ENCODE results near the gene FRYL.

FRYL gene

DNA sequence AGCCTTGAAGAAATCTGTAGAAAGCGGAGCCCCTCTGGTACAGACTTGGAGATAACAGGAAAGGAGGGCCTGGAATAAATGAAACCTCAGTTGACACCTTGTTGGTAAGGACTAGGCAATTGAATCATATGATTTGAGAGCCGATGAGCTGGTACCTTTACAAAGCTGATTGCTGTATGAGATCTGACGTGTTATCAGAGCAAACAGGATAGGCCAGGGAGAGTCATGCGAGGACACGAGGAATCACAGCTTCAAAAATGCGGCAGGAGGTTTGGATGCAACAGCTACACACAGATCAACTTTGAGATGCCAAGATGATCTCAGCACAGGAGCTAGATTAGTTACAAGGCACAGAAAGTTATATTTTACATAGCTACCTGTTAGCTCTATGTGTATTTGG lies 304.3 kb downstream of the FRYL start:
- TF ChIP-seq NFIC (IDR thresholded peaks at IDR 0.05) (no peak), CREB1 (IDR thresholded peaks at IDR 0.05; ENCODE audit: low read depth) (no peak), TCF12 (IDR thresholded peaks at IDR 0.05; ENCODE audit: low read depth) (no peak), ZBTB7A (IDR thresholded peaks at IDR 0.05; ENCODE audit: low read depth) (no peak)

DNA sequence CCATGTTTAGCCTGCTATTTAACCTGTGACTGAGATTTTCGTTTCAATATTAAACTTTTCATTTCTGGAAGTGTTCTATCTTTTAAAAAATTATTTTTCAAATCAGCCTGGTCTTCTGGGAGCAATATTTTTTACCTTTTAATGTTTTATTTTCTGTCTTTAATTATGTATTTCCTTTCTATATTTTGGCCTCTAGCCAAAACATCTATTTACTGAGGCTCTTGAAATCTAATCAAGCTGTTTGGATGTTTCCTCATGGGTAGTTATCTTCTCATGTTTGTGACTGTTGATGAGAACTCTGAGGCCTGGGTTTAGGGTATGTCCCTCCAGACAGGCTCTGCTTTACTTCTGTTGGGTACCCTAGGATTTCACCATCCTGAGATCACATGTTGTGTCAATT lies 307.3 kb downstream of the FRYL start:
- TF ChIP-seq ZBTB7A (IDR thresholded peaks at IDR 0.05; ENCODE audit: low read depth): no peak
- no peak for TF ChIP-seq RAD21 (IDR thresholded peaks at IDR 0.05; ENCODE audit: low read depth)
- TF ChIP-seq TCF12 (IDR thresholded peaks at IDR 0.05; ENCODE audit: low read depth): no peak
- no peak for TF ChIP-seq FOXM1 (IDR thresholded peaks at IDR 0.05; ENCODE audit: borderline replicate concordance, low read depth)
- TF ChIP-seq CEBPB (IDR thresholded peaks at IDR 0.05): no peak
- TF ChIP-seq, protein P1, sequence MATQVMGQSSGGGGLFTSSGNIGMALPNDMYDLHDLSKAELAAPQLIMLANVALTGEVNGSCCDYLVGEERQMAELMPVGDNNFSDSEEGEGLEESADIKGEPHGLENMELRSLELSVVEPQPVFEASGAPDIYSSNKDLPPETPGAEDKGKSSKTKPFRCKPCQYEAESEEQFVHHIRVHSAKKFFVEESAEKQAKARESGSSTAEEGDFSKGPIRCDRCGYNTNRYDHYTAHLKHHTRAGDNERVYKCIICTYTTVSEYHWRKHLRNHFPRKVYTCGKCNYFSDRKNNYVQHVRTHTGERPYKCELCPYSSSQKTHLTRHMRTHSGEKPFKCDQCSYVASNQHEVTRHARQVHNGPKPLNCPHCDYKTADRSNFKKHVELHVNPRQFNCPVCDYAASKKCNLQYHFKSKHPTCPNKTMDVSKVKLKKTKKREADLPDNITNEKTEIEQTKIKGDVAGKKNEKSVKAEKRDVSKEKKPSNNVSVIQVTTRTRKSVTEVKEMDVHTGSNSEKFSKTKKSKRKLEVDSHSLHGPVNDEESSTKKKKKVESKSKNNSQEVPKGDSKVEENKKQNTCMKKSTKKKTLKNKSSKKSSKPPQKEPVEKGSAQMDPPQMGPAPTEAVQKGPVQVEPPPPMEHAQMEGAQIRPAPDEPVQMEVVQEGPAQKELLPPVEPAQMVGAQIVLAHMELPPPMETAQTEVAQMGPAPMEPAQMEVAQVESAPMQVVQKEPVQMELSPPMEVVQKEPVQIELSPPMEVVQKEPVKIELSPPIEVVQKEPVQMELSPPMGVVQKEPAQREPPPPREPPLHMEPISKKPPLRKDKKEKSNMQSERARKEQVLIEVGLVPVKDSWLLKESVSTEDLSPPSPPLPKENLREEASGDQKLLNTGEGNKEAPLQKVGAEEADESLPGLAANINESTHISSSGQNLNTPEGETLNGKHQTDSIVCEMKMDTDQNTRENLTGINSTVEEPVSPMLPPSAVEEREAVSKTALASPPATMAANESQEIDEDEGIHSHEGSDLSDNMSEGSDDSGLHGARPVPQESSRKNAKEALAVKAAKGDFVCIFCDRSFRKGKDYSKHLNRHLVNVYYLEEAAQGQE (IDR thresholded peaks at IDR 0.05; ENCODE audit: low read depth): no peak
- TF ChIP-seq EGR1 (IDR thresholded peaks at IDR 0.05): no peak
- TF ChIP-seq EP300 (IDR thresholded peaks at IDR 0.05; ENCODE audit: borderline replicate concordance): no peak
- TF ChIP-seq, protein P2, sequence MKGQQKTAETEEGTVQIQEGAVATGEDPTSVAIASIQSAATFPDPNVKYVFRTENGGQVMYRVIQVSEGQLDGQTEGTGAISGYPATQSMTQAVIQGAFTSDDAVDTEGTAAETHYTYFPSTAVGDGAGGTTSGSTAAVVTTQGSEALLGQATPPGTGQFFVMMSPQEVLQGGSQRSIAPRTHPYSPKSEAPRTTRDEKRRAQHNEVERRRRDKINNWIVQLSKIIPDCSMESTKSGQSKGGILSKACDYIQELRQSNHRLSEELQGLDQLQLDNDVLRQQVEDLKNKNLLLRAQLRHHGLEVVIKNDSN (IDR thresholded peaks at IDR 0.05): no peak

- no peak for TF ChIP-seq MAX (IDR thresholded peaks at IDR 0.05)
- TF ChIP-seq NFIC (IDR thresholded peaks at IDR 0.05): no peak
- no peak for TF ChIP-seq YY1 (IDR thresholded peaks at IDR 0.05; ENCODE audit: low read depth)
- no peak for TF ChIP-seq TAF1 (IDR thresholded peaks at IDR 0.05; ENCODE audit: low read depth)
- no peak for TF ChIP-seq ZBTB7A (IDR thresholded peaks at IDR 0.05; ENCODE audit: low read depth)
- TF ChIP-seq, protein P2 (IDR thresholded peaks at IDR 0.05): no peak
- TF ChIP-seq, protein P1 (IDR thresholded peaks at IDR 0.05; ENCODE audit: low read depth): no peak
- TF ChIP-seq RAD21 (IDR thresholded peaks at IDR 0.05; ENCODE audit: low read depth): no peak
- TF ChIP-seq EP300 (IDR thresholded peaks at IDR 0.05; ENCODE audit: borderline replicate concordance): no peak
- no peak for TF ChIP-seq CEBPB (IDR thresholded peaks at IDR 0.05)
- no peak for TF ChIP-seq CREB1 (IDR thresholded peaks at IDR 0.05; ENCODE audit: low read depth)
- TF ChIP-seq TCF12 (IDR thresholded peaks at IDR 0.05; ENCODE audit: low read depth): no peak
These were observed 309.5 kb downstream of the FRYL start for GRCh38 chr4:48470570-48470969.

- TF ChIP-seq, protein P1 (IDR thresholded peaks at IDR 0.05; ENCODE audit: low read depth): no peak
- TF ChIP-seq NFIC (IDR thresholded peaks at IDR 0.05): no peak
- no peak for TF ChIP-seq CREB1 (IDR thresholded peaks at IDR 0.05; ENCODE audit: low read depth)
- TF ChIP-seq CEBPB (IDR thresholded peaks at IDR 0.05): no peak
- TF ChIP-seq MAX (IDR thresholded peaks at IDR 0.05): no peak
- no peak for TF ChIP-seq TCF12 (IDR thresholded peaks at IDR 0.05; ENCODE audit: low read depth)
- TF ChIP-seq TAF1 (IDR thresholded peaks at IDR 0.05; ENCODE audit: low read depth): no peak
These were observed 309.9 kb downstream of the FRYL start for GRCh38 chr4:48470137-48470536.

- TF ChIP-seq EP300 (IDR thresholded peaks at IDR 0.05; ENCODE audit: borderline replicate concordance): no peak
- no peak for TF ChIP-seq EGR1 (IDR thresholded peaks at IDR 0.05)
- TF ChIP-seq CREB1 (IDR thresholded peaks at IDR 0.05; ENCODE audit: low read depth): no peak
- no peak for TF ChIP-seq RAD21 (IDR thresholded peaks at IDR 0.05; ENCODE audit: low read depth)
- no peak for TF ChIP-seq TCF12 (IDR thresholded peaks at IDR 0.05; ENCODE audit: low read depth)
These were observed 312.2 kb downstream of the FRYL start for GRCh38 chr4:48467891-48468290.
